HG02571 (cell line): Measurements from ENCODE around the gene TEX2.

Source experiments
- ATAC-seq: cut with Tn5 transposase; IDR thresholded peaks from one replicate; pipeline ENCODE4 v1.9.1; 2021; ENCODE audit warnings: mild to moderate bottlenecking, moderate library complexity; ENCODE audit not compliant: unreplicated experiment

TEX2 gene

GRCh38 chr17:64263000-64263766 is at the start of gene TEX2:
Gene TEX2, minus strand, starts transcription at chr17:64263260. Its CDS starts 49,043 bp downstream, at chr17:64214217.
- ATAC-seq, result peak; percentile 94

GRCh38 chr17:64309710-64310109 is 46.6 kb upstream of the TEX2 start:
- ATAC-seq, result no peak

- ATAC-seq, result no peak
Measured at GRCh38 chr17:64309021-64309420, 46.0 kb upstream of the TEX2 start.

- no peak for ATAC-seq
Measured at GRCh38 chr17:64306850-64307463, 43.9 kb upstream of the TEX2 start.

- ATAC-seq, result no peak
Measured at GRCh38 chr17:64304551-64304950, 41.5 kb upstream of the TEX2 start.

- ATAC-seq, result no peak
Measured at GRCh38 chr17:64300699-64300965, 37.6 kb upstream of the TEX2 start.

GRCh38 chr17:64297467-64298088 is 34.5 kb upstream of the TEX2 start:
- ATAC-seq, result no peak

- no peak for ATAC-seq
Measured at GRCh38 chr17:64296246-64296645, 33.2 kb upstream of the TEX2 start.

GRCh38 chr17:64295146-64295545 is 32.1 kb upstream of the TEX2 start:
- ATAC-seq, result no peak

GRCh38 chr17:64291268-64291851 is 28.3 kb upstream of the TEX2 start:
- no peak for ATAC-seq

GRCh38 chr17:64289741-64290141 is 26.7 kb upstream of the TEX2 start:
- no peak for ATAC-seq

GRCh38 chr17:64282753-64283080 is 19.7 kb upstream of the TEX2 start:
- ATAC-seq, result no peak

GRCh38 chr17:64281962-64282752 is 19.1 kb upstream of the TEX2 start:
- ATAC-seq, result no peak

- no peak for ATAC-seq
Measured at GRCh38 chr17:64278614-64279013, 15.6 kb upstream of the TEX2 start.

- no peak for ATAC-seq
Measured at GRCh38 chr17:64277831-64278562, 14.9 kb upstream of the TEX2 start.

GRCh38 chr17:64276961-64277505 is 14.0 kb upstream of the TEX2 start:
- no peak for ATAC-seq

GRCh38 chr17:64275016-64275415 is 12.0 kb upstream of the TEX2 start:
- no peak for ATAC-seq

- ATAC-seq, result no peak
Measured at GRCh38 chr17:64273006-64273405, 9.9 kb upstream of the TEX2 start.

- ATAC-seq, result no peak
Measured at GRCh38 chr17:64270885-64271284, 7.8 kb upstream of the TEX2 start.
